GM18870 (cell line): ENCODE results near the gene SPTSSB.

Experiments
- ATAC-seq: cut with Tn5 transposase; IDR thresholded peaks from one replicate; pipeline ENCODE4 v1.9.1; 2021; ENCODE audit warnings: moderate library complexity; ENCODE audit not compliant: unreplicated experiment

The SPTSSB gene

GRCh38 chr3:161371441-161372320 is at the start of gene SPTSSB:
SPTSSB (minus strand) TSS chr3:161371517; CDS start chr3:161346323, 25,194 bp downstream.
- ATAC-seq, result peak; percentile 38

- ATAC-seq, result no peak
Observed at GRCh38 chr3:161420746-161421145, 49.4 kb upstream of the SPTSSB start.

GRCh38 chr3:161419555-161420333 is 48.4 kb upstream of the SPTSSB start:
- no peak for ATAC-seq

- ATAC-seq, result no peak
Observed at GRCh38 chr3:161415506-161416231, 44.4 kb upstream of the SPTSSB start.

GRCh38 chr3:161414907-161415306 is 43.6 kb upstream of the SPTSSB start:
- ATAC-seq, result no peak

- peak; percentile 50 for ATAC-seq
Observed at GRCh38 chr3:161413855-161414210, 42.5 kb upstream of the SPTSSB start.

GRCh38 chr3:161413127-161413854 is 42.0 kb upstream of the SPTSSB start:
- ATAC-seq, result peak; percentile 28

- no peak for ATAC-seq
Observed at GRCh38 chr3:161412123-161412522, 40.8 kb upstream of the SPTSSB start.

GRCh38 chr3:161409858-161410257 is 38.5 kb upstream of the SPTSSB start:
- no peak for ATAC-seq

GRCh38 chr3:161409069-161409468 is 37.8 kb upstream of the SPTSSB start:
- ATAC-seq, result no peak

- ATAC-seq, result no peak
Observed at GRCh38 chr3:161406594-161407555, 35.6 kb upstream of the SPTSSB start.

GRCh38 chr3:161405836-161406235 is 34.5 kb upstream of the SPTSSB start:
- ATAC-seq, result no peak

- ATAC-seq, result no peak
Observed at GRCh38 chr3:161405087-161405486, 33.8 kb upstream of the SPTSSB start.

GRCh38 chr3:161403251-161403650 is 31.9 kb upstream of the SPTSSB start:
- no peak for ATAC-seq

GRCh38 chr3:161401389-161401788 is 30.1 kb upstream of the SPTSSB start:
- ATAC-seq, result no peak

- ATAC-seq, result no peak
Observed at GRCh38 chr3:161400650-161401049, 29.3 kb upstream of the SPTSSB start.

GRCh38 chr3:161395115-161396012 is 24.0 kb upstream of the SPTSSB start:
- no peak for ATAC-seq

GRCh38 chr3:161393803-161394202 is 22.5 kb upstream of the SPTSSB start:
- peak; percentile 61 for ATAC-seq

GRCh38 chr3:161393310-161393709 is 22.0 kb upstream of the SPTSSB start:
- no peak for ATAC-seq
